IMR-90 (cell line): Measurements from ENCODE around the gene EYS. TPM values are rescaled to one million over a fixed set of nuclear protein-coding genes. Genes with fewer than 3 reads are reported as not detected.
A peak's percentile ranks its signal among the peaks of the same experiment; 100 is the strongest.

ENCODE experiments used
- ATAC-seq: fragments of 200-7000 bp; cut with Tn5 transposase; 2 replicates; pipeline ENCODE4 v1.9.1; 2020; ENCODE audit warnings: low read depth, mild to moderate bottlenecking, moderate library complexity
- BruUV-seq: library from RNA; stranded (reverse); fragments of 400-500 nt; replicated peaks from 2 replicates; lab custom pipeline; 2021; lab: Mats Ljungman, UMichigan
- CTCF ChIA-PET: fragments of 300-600 bp; formaldehyde crosslinking; extraction: SDS; loops from one replicate; lab custom pipeline; 2021; ENCODE audit warnings: antibody characterized with exemption; lab: Yijun Ruan, JAX
- POLR2A ChIA-PET: fragments of 300-600 bp; sonication (Branson Sonifier 250); formaldehyde crosslinking; loops from one replicate; lab custom pipeline; 2022; ENCODE audit warnings: antibody characterized with exemption; ENCODE audit not compliant: unreplicated experiment; lab: Charles Lee
- DNase-seq: peaks from one replicate; pipeline ENCODE4 v3.0.0; 2013
- H2AFZ ChIP-seq: replicated peaks from 2 replicates; pipeline ENCODE3; 2013; ENCODE audit warnings: low read length, mild to moderate bottlenecking; ENCODE audit not compliant: poor library complexity
- H2AK5ac ChIP-seq: 2 replicates; pipeline ENCODE4 v1.6.1; 2013; ENCODE audit warnings: low read depth, low read length, inconsistent platforms
- H2AK9ac ChIP-seq: replicated peaks from 2 replicates; pipeline ENCODE3; 2013; ENCODE audit warnings: mild to moderate bottlenecking, low read depth, low read length, moderate library complexity; ENCODE audit not compliant: poor library complexity
- H2BK120ac ChIP-seq: 2 replicates; pipeline ENCODE4 v1.6.1; 2013; ENCODE audit warnings: low read depth, low read length, inconsistent platforms
- H2BK15ac ChIP-seq: 3 replicates; pipeline ENCODE4 v1.6.1; 2013; ENCODE audit warnings: low read depth, low read length, inconsistent platforms
- H2BK20ac ChIP-seq: 2 replicates; pipeline ENCODE4 v1.6.1; 2013; ENCODE audit warnings: low read depth, mild to moderate bottlenecking, inconsistent platforms, low read length, moderate library complexity
- H2BK5ac ChIP-seq: 2 replicates; pipeline ENCODE4 v1.6.1; 2013; ENCODE audit warnings: mild to moderate bottlenecking, low read depth, low read length, inconsistent platforms; ENCODE audit not compliant: poor library complexity, severe bottlenecking
- H3K14ac ChIP-seq: replicated peaks from 2 replicates; pipeline ENCODE4 v1.6.1; 2013; ENCODE audit warnings: low read depth, low read length, inconsistent platforms
- H3K18ac ChIP-seq: 2 replicates; pipeline ENCODE4 v1.6.1; 2013; ENCODE audit warnings: low read depth, low read length, control low read depth
- H3K23ac ChIP-seq: 2 replicates; pipeline ENCODE4 v1.6.1; 2013; ENCODE audit warnings: low read depth, low read length, inconsistent platforms
- H3K27ac ChIP-seq: 2 replicates; pipeline ENCODE4 v1.5.1; 2013; ENCODE audit warnings: mild to moderate bottlenecking, control low read depth, low read length; ENCODE audit not compliant: insufficient read depth
- H3K27me3 ChIP-seq: 2 replicates; pipeline ENCODE4 v1.6.1; 2013; ENCODE audit warnings: low read length; ENCODE audit not compliant: control insufficient read depth, insufficient read depth
- H3K36me3 ChIP-seq: 2 replicates; pipeline ENCODE4 v1.6.1; 2013; ENCODE audit warnings: low read length, mixed read lengths; ENCODE audit not compliant: control insufficient read depth, insufficient read depth
- H3K4ac ChIP-seq: 2 replicates; pipeline ENCODE4 v1.6.1; 2013; ENCODE audit warnings: low read depth, low read length, inconsistent platforms
- H3K4me1 ChIP-seq: 2 replicates; pipeline ENCODE4 v1.6.1; 2013; ENCODE audit warnings: low read length, mixed read lengths; ENCODE audit not compliant: control insufficient read depth, insufficient read depth
- H3K4me2 ChIP-seq: 2 replicates; pipeline ENCODE4 v1.6.1; 2013; ENCODE audit warnings: low read depth, mild to moderate bottlenecking, control low read depth, low read length, moderate library complexity
- H3K4me3 ChIP-seq: 2 replicates; pipeline ENCODE4 v1.5.1; 2013; ENCODE audit warnings: low read depth, mild to moderate bottlenecking, control low read depth, low read length, moderate library complexity; ENCODE audit not compliant: insufficient read depth
- H3K56ac ChIP-seq: 2 replicates; pipeline ENCODE4 v1.6.1; 2013; ENCODE audit warnings: low read length, inconsistent platforms; ENCODE audit not compliant: insufficient read depth; ENCODE audit errors: extremely low read depth
- H3K79me1 ChIP-seq, 2 experiments: 2 replicates each; pipeline ENCODE4 v1.6.1; 2013; ENCODE audit warnings: low read length in 2 of 2, inconsistent platforms in 1 of 2, low read depth in 1 of 2
- H3K9ac ChIP-seq: 2 replicates; pipeline ENCODE4 v1.6.1; 2013; ENCODE audit warnings: low read depth, low read length, control low read depth
- H3K9me1 ChIP-seq: 2 replicates; pipeline ENCODE4 v1.6.1; 2013; ENCODE audit warnings: low read length, inconsistent platforms; ENCODE audit not compliant: insufficient read depth
- H3K9me3 ChIP-seq: 2 replicates; pipeline ENCODE4 v1.6.1; 2013; ENCODE audit warnings: low read length; ENCODE audit not compliant: control insufficient read depth, insufficient read depth
- H4K20me1 ChIP-seq: 2 replicates; pipeline ENCODE4 v1.6.1; 2013; ENCODE audit warnings: low read length, inconsistent platforms; ENCODE audit not compliant: insufficient read depth
- H4K5ac ChIP-seq: 2 replicates; pipeline ENCODE4 v1.6.1; 2013; ENCODE audit warnings: mild to moderate bottlenecking, low read depth, low read length, control low read depth
- H4K8ac ChIP-seq, 2 experiments: 2 replicates each; pipeline ENCODE4 v1.6.1; 2013; ENCODE audit warnings: low read depth in 2 of 2, low read length in 2 of 2, control low read depth in 1 of 2, inconsistent platforms in 1 of 2
- H4K91ac ChIP-seq: 2 replicates; pipeline ENCODE4 v1.6.1; 2013; ENCODE audit warnings: low read depth, low read length, inconsistent platforms; ENCODE audit not compliant: insufficient read depth
- NFE2L2 ChIP-seq: fragments of 150-350 bp; IDR thresholded peaks from 2 replicates; pipeline ENCODE4 v1.6.1; 2016; ENCODE audit warnings: low read depth, mild to moderate bottlenecking, low read length
- RCOR1 ChIP-seq: IDR thresholded peaks from 2 replicates; pipeline ENCODE4 v1.6.1; 2012; ENCODE audit warnings: mild to moderate bottlenecking, low read length, improper control_type of control experiment; ENCODE audit not compliant: insufficient replicate concordance
- WGBS, 2 experiments: methylation state at CpG; one replicate each; pipeline versions ENCODE4 v1.1.5 to v1.1.7; 2013; ENCODE audit warnings: missing lambda C conversion rate in 2 of 2; ENCODE audit not compliant: insufficient read length in 1 of 2; ENCODE audit errors: extremely low coverage in 2 of 2; 5-methylcytosine and 5-hydroxymethylcytosine counted together
- dilution Hi-C: fragments of 300-500 bp; cut with HindIII; formaldehyde crosslinking; loops from one replicate; pipeline ENCODE4 v1.14.3; 2018; ENCODE audit warnings: low sequenced_read_pairs; ENCODE audit not compliant: unreplicated experiment
- in situ Hi-C: fragments of 300-500 bp; cut with MboI; formaldehyde crosslinking; loops from 3 replicates; pipeline ENCODE4 v1.14.3; 2019; ENCODE audit warnings: low sequenced_read_pairs, inconsistent platforms, mixed read lengths
- intact Hi-C: fragments of 100-400 bp; cut with micrococcal nuclease; formaldehyde crosslinking; loops from 2 replicates; pipeline ENCODE4 v1.10.0; 2022
- polyA plus RNA-seq, 3 experiments: library from polyadenylated mRNA; depleted of rRNA; stranded (reverse); fragments of >200 nt; gene quantifications; 2 replicates each; pipeline ENCODE4 v1.2.3, GENCODE V29; 2012; ENCODE audit warnings: low replicate concordance in 1 of 3
- total RNA-seq: library from RNA; depleted of rRNA; stranded (reverse); fragments of >200 nt; gene quantifications from 2 replicates; pipeline ENCODE4 v1.2.3, GENCODE V29; 2012

EYS gene
- total and polyA plus RNA-seq, 2 of the 4 experiments (the other 2 are of a cell fraction): under 0.01 TPM; not detected in 1

- Histone ChIP-seq H3K27me3 (no peaks in the 10 kb centered on the region), H2BK20ac (no peak overlapping the region), H3K56ac (no peak overlapping the region), H4K5ac (no peak overlapping the region), H3K36me3 (no peaks in the 10 kb centered on the region), H4K91ac (no peak overlapping the region), H3K18ac (no peak overlapping the region), H3K9ac (no peak overlapping the region), H2BK120ac (no peak overlapping the region), H3K9me1 (no peaks in the 10 kb centered on the region), H2BK5ac (no peak overlapping the region), H4K8ac (no peak overlapping the region), H2AK9ac (no peak overlapping the region), H3K9me3 (no peaks in the 10 kb centered on the region), H4K20me1 (no peaks in the 10 kb centered on the region), H2AK5ac (no peak overlapping the region), H3K14ac (no peak overlapping the region), H3K79me1 (no peaks in the 10 kb centered on the region), H3K4me1 (no peaks in the 10 kb centered on the region), H2AFZ (no peak overlapping the region), H3K4ac (no peak overlapping the region), H3K4me3 (no peak overlapping the region), H3K23ac (no peak overlapping the region), H2BK15ac (no peak overlapping the region), H3K4me2 (no peak overlapping the region), H3K27ac (no peak overlapping the region)
- intact Hi-C loops: no loop called here
- DNase-seq (no peak), ATAC-seq (no peak)
- dilution Hi-C loops: no loop called here
- no peak for TF ChIP-seq RCOR1
- peak; percentile 53 for TF ChIP-seq NFE2L2
- no TSS peak for BruUV-seq
- in situ Hi-C loops: no loop called here
- WGBS, 2 experiments: no CpG with 5 or more reads among the region's 3 CpGs
- ChIA-PET CTCF (no interaction called here), POLR2A (no interaction called here)
Measured at GRCh38 chr6:65646544-65646943, 60.5 kb downstream of the EYS start.
